Measurements from ENCODE around the gene ADAP1.

Gene ADAP1

GRCh38 chr7:860149-860548 is 94.3 kb downstream of the ADAP1 start:
- DNase-seq (ENCODE audit: low read depth) = no peak

DNA sequence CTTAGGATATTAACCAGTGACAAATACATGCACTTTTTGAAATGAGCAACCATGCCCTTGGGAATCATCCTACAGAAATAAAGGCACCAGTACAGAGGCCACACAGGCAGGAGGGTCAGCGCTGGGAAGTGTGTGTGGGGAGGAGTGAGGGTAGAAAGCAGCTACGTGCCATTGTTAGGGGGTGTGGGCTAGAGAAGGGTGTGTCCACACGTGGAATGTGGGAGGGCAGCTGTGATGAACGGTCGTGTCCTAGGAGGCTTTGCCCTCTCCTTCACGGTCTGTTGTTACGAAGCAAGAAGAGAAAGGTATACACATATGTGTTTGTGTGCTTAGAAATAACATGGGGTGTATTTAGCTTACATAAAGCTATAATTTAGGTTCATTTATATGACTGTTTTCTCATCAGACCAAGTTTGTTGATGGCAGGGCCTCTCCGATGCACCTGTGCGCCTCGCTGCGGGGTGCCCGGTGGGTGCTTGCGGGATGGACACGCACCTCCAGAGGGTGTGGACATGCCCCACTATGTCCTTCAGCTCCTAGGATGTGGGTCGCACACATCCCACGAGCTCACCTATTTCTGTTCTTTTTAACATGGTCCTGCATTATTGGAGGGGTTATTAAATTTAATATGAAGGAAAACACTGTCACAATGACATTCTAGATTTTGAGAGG is 95.0 kb downstream of the ADAP1 start:
- DNase-seq (ENCODE audit: low read depth) = no peak

GRCh38 chr7:857661-858060 is 96.8 kb downstream of the ADAP1 start:
- DNase-seq (ENCODE audit: low read depth) = no peak

DNA sequence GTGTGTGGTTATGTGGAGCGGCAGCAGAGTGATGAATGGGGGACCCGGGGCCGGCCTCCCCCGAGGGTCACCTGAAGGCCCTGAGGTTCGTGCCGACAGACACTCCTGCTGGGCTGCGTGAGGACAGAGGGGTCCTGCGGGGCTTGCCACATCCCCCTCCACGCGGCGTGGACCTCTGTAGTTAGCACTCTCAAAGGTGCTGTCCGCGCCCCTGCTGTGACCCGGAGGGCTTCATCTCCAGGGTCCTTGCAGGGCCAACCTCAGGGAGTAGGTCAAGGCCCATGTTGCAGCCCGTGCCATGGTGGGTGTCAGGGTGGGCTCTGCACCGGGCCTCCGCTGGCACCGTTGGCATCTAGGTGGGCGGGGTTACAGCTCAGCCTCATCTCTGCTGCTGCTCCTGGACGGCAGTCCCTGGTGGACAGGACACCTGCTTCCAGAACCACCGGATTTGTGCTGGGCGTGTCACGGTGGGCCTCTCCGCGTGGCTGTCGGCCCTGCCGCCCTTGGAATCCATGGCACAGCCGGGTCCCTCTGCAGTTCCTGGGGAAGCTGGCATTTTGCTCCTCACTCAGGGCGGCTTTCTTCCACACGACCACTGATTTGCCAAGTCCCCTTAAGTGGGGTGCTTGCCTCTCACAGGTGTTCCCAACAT is 97.9 kb downstream of the ADAP1 start:
- no peak for DNase-seq (ENCODE audit: low read depth)

DNA sequence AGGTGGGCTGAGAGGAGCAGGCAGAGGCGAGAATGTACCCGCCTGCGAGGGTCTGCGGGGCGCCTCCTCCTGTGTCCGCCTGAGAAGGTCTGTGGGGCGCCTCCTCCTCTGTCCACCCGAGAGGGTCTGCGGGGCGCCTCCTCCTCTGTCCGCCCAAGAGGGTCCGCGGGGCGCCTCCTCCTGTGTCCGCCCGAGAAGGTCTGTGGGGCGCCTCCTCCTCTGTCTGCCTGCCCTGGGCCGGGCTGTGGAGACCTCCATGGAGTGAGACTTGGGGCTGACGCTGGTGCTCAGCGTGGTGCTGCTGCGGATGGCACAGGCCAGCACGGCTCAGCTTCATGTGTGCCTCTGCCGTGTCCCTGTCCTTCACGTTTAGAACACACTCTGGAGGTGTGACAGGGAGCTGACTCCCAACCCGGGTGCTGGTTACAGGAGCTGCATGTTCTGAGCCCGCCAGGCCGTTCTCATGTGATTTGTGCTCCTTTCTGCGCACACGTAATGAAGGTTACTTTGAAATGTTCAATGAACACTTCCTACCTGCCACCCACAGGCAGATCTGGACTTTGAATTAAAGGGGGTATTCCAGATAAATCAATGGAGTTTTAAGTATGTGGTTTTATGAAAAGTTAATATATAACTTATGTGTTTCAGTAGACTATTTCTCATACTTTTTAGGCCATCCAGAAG is 98.7 kb downstream of the ADAP1 start:
- no peak for DNase-seq (ENCODE audit: low read depth)

DNA sequence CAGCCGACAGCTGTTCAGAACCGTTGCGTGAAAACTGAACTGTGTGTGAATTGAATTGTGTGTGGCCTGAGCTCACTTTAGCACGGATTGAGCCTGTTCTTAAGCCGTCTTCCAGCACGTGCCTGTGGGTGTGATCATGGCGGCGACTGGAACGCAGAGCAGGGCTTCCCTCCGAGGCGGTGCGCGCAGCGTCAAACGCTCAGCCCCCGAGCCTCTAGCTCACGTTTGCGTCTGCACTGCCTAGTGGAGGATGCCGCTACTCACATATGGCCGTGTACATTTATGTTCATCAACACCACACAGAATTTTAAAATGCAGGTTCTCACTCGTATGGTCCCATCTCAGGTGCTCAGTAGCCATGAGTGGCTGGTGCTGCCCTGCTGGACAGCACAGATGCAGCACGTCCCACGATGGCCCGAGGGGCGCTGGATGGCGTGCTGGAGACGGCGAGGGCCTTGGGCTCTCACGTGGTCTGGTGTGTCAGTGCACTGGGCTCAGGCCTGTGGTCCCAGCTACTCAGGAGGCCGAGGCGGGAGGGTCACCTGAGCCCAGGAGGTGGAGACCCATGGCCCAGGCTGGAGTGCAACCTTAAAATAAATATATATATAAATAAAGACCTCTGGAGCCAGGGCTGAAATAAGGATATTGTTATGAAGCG is 100.2 kb downstream of the ADAP1 start:
- DNase-seq (ENCODE audit: low read depth) = no peak

DNA sequence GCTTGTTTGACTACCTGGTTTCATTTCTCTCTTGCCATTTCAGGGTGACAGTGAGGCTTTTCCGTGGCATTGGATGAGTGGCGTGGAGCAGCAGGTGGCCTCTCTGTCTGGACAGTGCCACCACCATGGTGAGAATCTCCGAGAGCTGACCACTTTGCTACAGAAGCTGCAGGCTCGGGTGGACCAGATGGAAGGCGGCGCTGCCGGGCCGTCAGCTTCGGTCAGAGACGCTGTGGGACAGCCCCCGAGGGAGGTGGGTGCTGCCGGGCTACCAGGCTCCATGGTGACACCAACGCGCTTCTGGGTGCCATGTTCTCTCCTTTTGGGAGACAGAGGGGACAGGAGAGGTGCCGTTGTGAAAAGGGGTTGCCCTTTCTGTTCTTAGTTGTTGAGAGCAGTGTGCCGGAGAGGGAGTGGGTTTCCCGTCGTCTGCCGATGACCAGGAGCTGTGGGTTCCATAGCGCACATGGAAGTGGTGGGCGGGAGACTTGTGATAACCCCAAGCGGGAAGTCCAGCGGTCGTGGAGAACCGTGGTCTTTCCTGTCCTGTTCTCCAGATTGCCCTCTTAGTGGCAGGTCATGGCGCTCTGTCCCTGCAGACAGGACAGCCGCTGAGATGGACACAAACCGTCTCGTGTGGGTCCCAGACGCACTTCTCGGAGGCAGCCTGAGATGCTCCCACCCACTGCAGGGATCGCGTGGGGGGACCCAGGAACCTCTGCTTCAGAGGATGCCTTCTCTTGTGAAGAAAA is 100.9 kb downstream of the ADAP1 start:
- no peak for DNase-seq (ENCODE audit: low read depth)

DNA sequence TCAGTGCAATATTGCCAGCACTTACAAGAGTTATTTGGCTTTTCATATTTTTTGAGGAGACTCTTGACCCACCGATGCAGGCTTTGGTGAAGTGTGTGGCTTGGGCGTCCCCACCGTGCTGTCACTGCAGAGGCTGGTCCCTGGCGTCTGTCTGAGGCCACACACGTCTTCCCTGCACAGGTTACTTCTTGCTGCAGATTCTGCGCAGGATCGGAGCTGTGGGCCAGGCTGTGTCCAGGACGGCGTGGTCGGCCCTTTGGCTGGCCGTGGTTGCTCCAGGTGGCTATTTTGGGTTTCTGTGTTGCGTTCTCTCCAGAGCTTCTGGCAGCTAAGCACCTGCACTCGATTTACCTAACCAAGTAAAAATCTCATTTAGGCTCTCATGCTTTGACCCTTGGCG is 103.3 kb downstream of the ADAP1 start:
- no peak for DNase-seq (ENCODE audit: low read depth)

GRCh38 chr7:849781-850180 is 104.7 kb downstream of the ADAP1 start:
- no peak for DNase-seq (ENCODE audit: low read depth)

GRCh38 chr7:849145-849544 is 105.3 kb downstream of the ADAP1 start:
- no peak for DNase-seq (ENCODE audit: low read depth)
